Spleen (tissue), 7 donors: Measurements from ENCODE around the gene COL27A1.

ENCODE experiments used
- CTCF ChIP-seq, 11 experiments: fragments of 200-600 bp in 7 of 11; fragments of 450-650 bp in 4 of 11; sonication (generic) in 4 of 11; IDR thresholded peaks in 8 of 11; conservative IDR thresholded peaks in 3 of 11; 1 replicate in 7 of 11; 2 replicates in 4 of 11; pipeline versions ENCODE4 v1.4.0 to v1.8.0; 2016 to 2021; ENCODE audit warnings: antibody characterized with exemption in 11 of 11, inconsistent platforms in 4 of 11, mild to moderate bottlenecking in 1 of 11
- POLR2AphosphoS5 ChIP-seq, 3 donors: sonication (generic); formaldehyde crosslinking; IDR thresholded peaks; one replicate each; pipeline ENCODE4 v1.5.1; 2017; ENCODE audit warnings: antibody characterized with exemption in 3 of 3
- donor health status: DM: no; HTN: no; CAD: no; lungs with moderate emphysema.
- donor health status: DM: no; HTN: no; CAD: no.
- donor health status: DM: no; HTN: no; CAD: no.

GRCh38 chr9:114225561-114226212 is 70.3 kb downstream of the COL27A1 start:
- TF ChIP-seq CTCF (IDR thresholded peaks at IDR 0.05 in 8 of 11, conservative IDR thresholded peaks at IDR 0.05 in 3 of 11) = no peak
- TF ChIP-seq POLR2AphosphoS5 (IDR thresholded peaks at IDR 0.05) = no peak
